H1 (cell line): ENCODE results near the gene LARP6. TPM values are rescaled to one million over a fixed set of nuclear protein-coding genes. Genes with fewer than 3 reads are reported as not detected.

Source experiments
- CTCF ChIA-PET: fragments of 300-600 bp; sonication (Branson Sonifier 250); formaldehyde crosslinking; loops from one replicate; lab custom pipeline; 2021; ENCODE audit not compliant: partially characterized antibody; lab: Charles Lee
- POLR2A ChIA-PET: fragments of 300-600 bp; sonication (Branson Sonifier 250); formaldehyde crosslinking; loops from one replicate; lab custom pipeline; 2021; ENCODE audit warnings: inconsistent platforms; ENCODE audit not compliant: partially characterized antibody; lab: Charles Lee
- DNase-seq, 2 experiments: peaks; one replicate each; pipeline versions ENCODE4 v3.0.0 to v3.0.0-alpha.2; 2010 to 2022; ENCODE audit warnings: low spot score in 2 of 2, low read depth in 1 of 2, mixed read lengths in 1 of 2
- FAIRE-seq: peaks from 2 replicates; lab custom pipeline; 2011; peaks lifted over from hg19 to GRCh38; lab: Jason Lieb, UNC
- H2AFZ ChIP-seq: 2 replicates; pipeline ENCODE4 v1.8.1; 2012; ENCODE audit warnings: low read length, inconsistent platforms
- H2AK5ac ChIP-seq: 2 replicates; pipeline ENCODE4 v1.6.1; 2013; ENCODE audit warnings: low read depth, low read length
- H2BK120ac ChIP-seq: replicated peaks from 2 replicates; pipeline ENCODE3; 2013; ENCODE audit warnings: low read depth, low read length, inconsistent platforms
- H2BK12ac ChIP-seq: 2 replicates; pipeline ENCODE4 v1.6.1; 2013; ENCODE audit warnings: low read depth, low read length
- H2BK15ac ChIP-seq: 2 replicates; pipeline ENCODE4 v1.6.1; 2013; ENCODE audit warnings: low read length
- H2BK20ac ChIP-seq: 2 replicates; pipeline ENCODE4 v1.6.1; 2013; ENCODE audit warnings: low read length
- H2BK5ac ChIP-seq: 2 replicates; pipeline ENCODE4 v1.6.1; 2013; ENCODE audit warnings: low read depth, low read length
- H3K14ac ChIP-seq: 2 replicates; pipeline ENCODE4 v1.6.1; 2013; ENCODE audit warnings: inconsistent platforms; ENCODE audit not compliant: insufficient read length
- H3K18ac ChIP-seq: 2 replicates; pipeline ENCODE4 v1.6.1; 2013; ENCODE audit warnings: low read length; ENCODE audit errors: extremely low read depth
- H3K23ac ChIP-seq: 2 replicates; pipeline ENCODE4 v1.6.1; 2013; ENCODE audit warnings: inconsistent platforms; ENCODE audit not compliant: insufficient read length
- H3K23me2 ChIP-seq: 2 replicates; pipeline ENCODE4 v1.6.1; 2013; ENCODE audit warnings: low read depth, low read length
- H3K27ac ChIP-seq: 2 replicates; pipeline ENCODE4 v1.6.1; 2011; ENCODE audit warnings: low read depth, low read length, inconsistent platforms
- H3K27me3 ChIP-seq, 4 experiments: replicated peaks in 1 of 4; 1 replicate in 1 of 4; 2 replicates in 3 of 4; pipeline versions ENCODE4 v1.6.1 to v1.8.1; 2011 to 2013; ENCODE audit warnings: low read length in 3 of 4, mild to moderate bottlenecking in 3 of 4, inconsistent platforms in 2 of 4, mixed read lengths in 2 of 4, moderate library complexity in 1 of 4; ENCODE audit not compliant: control insufficient read depth in 3 of 4, insufficient read depth in 3 of 4; ENCODE audit errors: extremely low read depth in 1 of 4
- H3K36me3 ChIP-seq, 4 experiments: 2 replicates each; pipeline versions ENCODE4 v1.6.1 to v1.8.1; 2011 to 2013; ENCODE audit warnings: mild to moderate bottlenecking in 4 of 4, low read length in 3 of 4, moderate library complexity in 2 of 4, control low read depth in 1 of 4, inconsistent platforms in 1 of 4; ENCODE audit not compliant: insufficient read depth in 4 of 4, control insufficient read depth in 2 of 4
- H3K4ac ChIP-seq: replicated peaks from 2 replicates; pipeline ENCODE3; 2013; ENCODE audit warnings: low read length, low read depth, mixed read lengths, inconsistent platforms; ENCODE audit not compliant: insufficient read length
- H3K4me1 ChIP-seq, 4 experiments: replicated peaks in 1 of 4; 1 replicate in 1 of 4; 2 replicates in 3 of 4; pipeline versions ENCODE4 v1.6.1 to v1.8.1; 2011 to 2013; ENCODE audit warnings: low read length in 3 of 4, inconsistent platforms in 2 of 4, mixed read lengths in 1 of 4; ENCODE audit not compliant: insufficient read depth in 4 of 4, control insufficient read depth in 3 of 4
- H3K4me2 ChIP-seq, 2 experiments: 2 replicates each; pipeline versions ENCODE4 v1.6.1 to v1.8.1; 2011 to 2013; ENCODE audit warnings: low read depth in 2 of 2, low read length in 2 of 2, control low read depth in 1 of 2, inconsistent platforms in 1 of 2, mild to moderate bottlenecking in 1 of 2; ENCODE audit not compliant: insufficient read depth in 1 of 2
- H3K4me3 ChIP-seq, 4 experiments: fragments of 200-600, 300-600 bp in 1 of 4; sonication (generic), shearing (Covaris generic), sonication (Bioruptor Twin) in 1 of 4; 2 replicates each; pipeline versions ENCODE4 v1.5.1 to v1.8.1; 2011 to 2016; ENCODE audit warnings: low read length in 4 of 4, low read depth in 3 of 4, control low read depth in 2 of 4, inconsistent platforms in 2 of 4, mild to moderate bottlenecking in 2 of 4, mixed read lengths in 1 of 4, moderate library complexity in 1 of 4; ENCODE audit not compliant: insufficient read depth in 2 of 4; ENCODE audit errors: extremely low read depth in 1 of 4
- H3K56ac ChIP-seq: replicated peaks from 2 replicates; pipeline ENCODE3; 2013; ENCODE audit warnings: low read depth, mild to moderate bottlenecking, mixed read lengths, low read length, inconsistent platforms; ENCODE audit not compliant: insufficient read length
- H3K79me1 ChIP-seq: 2 replicates; pipeline ENCODE4 v1.6.1; 2013; ENCODE audit warnings: low read depth, low read length, control low read depth
- H3K79me2 ChIP-seq, 2 experiments: 2 replicates each; pipeline versions ENCODE4 v1.6.1 to v1.8.1; 2012 to 2013; ENCODE audit warnings: low read length in 2 of 2, mild to moderate bottlenecking in 2 of 2, inconsistent platforms in 1 of 2; ENCODE audit not compliant: insufficient read depth in 2 of 2, control insufficient read depth in 1 of 2
- H3K9ac ChIP-seq, 4 experiments: replicated peaks in 1 of 4; 1 replicate in 1 of 4; 2 replicates in 3 of 4; pipeline versions ENCODE4 v1.6.1 to v1.8.1; 2011 to 2013; ENCODE audit warnings: low read depth in 3 of 4, low read length in 3 of 4, control low read depth in 2 of 4, mild to moderate bottlenecking in 2 of 4, moderate library complexity in 2 of 4, inconsistent platforms in 1 of 4; ENCODE audit errors: extremely low read depth in 1 of 4
- H3K9me3 ChIP-seq, 2 experiments: 2 replicates each; pipeline versions ENCODE4 v1.6.1 to v1.8.1; 2012 to 2013; ENCODE audit warnings: mild to moderate bottlenecking in 2 of 2, moderate library complexity in 2 of 2, control low read depth in 1 of 2, inconsistent platforms in 1 of 2, low read depth in 1 of 2, low read length in 1 of 2, mixed read lengths in 1 of 2; ENCODE audit not compliant: insufficient read depth in 2 of 2
- H4K20me1 ChIP-seq, 2 experiments: replicated peaks in 1 of 2; 2 replicates each; pipeline versions ENCODE3 to v1.8.1; 2011 to 2013; ENCODE audit warnings: inconsistent platforms in 2 of 2, low read length in 2 of 2, mild to moderate bottlenecking in 1 of 2; ENCODE audit not compliant: insufficient read depth in 2 of 2, control insufficient read depth in 1 of 2
- H4K5ac ChIP-seq: 2 replicates; pipeline ENCODE4 v1.6.1; 2013; ENCODE audit warnings: low read length, low read depth, mixed read lengths, inconsistent platforms; ENCODE audit not compliant: insufficient read length
- H4K8ac ChIP-seq: 2 replicates; pipeline ENCODE4 v1.8.0; 2013; ENCODE audit warnings: mild to moderate bottlenecking, moderate library complexity, low read length, inconsistent platforms; ENCODE audit not compliant: insufficient read depth; ENCODE audit errors: extremely low read depth
- H4K91ac ChIP-seq: replicated peaks from 2 replicates; pipeline ENCODE3; 2013; ENCODE audit warnings: low read length, mixed read lengths, inconsistent platforms; ENCODE audit not compliant: insufficient read length
- CTBP2 ChIP-seq: IDR thresholded peaks from 2 replicates; pipeline ENCODE4 v1.7.0; 2011; ENCODE audit warnings: borderline replicate concordance, mild to moderate bottlenecking, moderate library complexity, mixed read lengths, low read length; ENCODE audit not compliant: insufficient read depth, insufficient read length
- MAFK ChIP-seq: IDR thresholded peaks from 2 replicates; pipeline ENCODE4 v1.6.1; 2012; ENCODE audit warnings: low read depth, mild to moderate bottlenecking, improper control_type of control experiment, low read length
- POLR2A ChIP-seq, 2 experiments: IDR thresholded peaks; 1 replicate in 1 of 2; 2 replicates in 1 of 2; pipeline ENCODE4 v1.6.1; 2011; ENCODE audit warnings: low read depth in 2 of 2, low read length in 2 of 2, mild to moderate bottlenecking in 2 of 2; ENCODE audit errors: control extremely low read depth in 1 of 2
- POU5F1 ChIP-seq: IDR thresholded peaks from 2 replicates; pipeline ENCODE4 v1.6.1; 2011; ENCODE audit warnings: low read depth, mild to moderate bottlenecking, low read length, moderate library complexity
- SIN3A ChIP-seq, 2 experiments: IDR thresholded peaks in 1 of 2; conservative IDR thresholded peaks in 1 of 2; 2 replicates each; pipeline ENCODE4 v1.6.1; 2011 to 2012; ENCODE audit warnings: low read length in 2 of 2, improper control_type of control experiment in 1 of 2, low read depth in 1 of 2, mild to moderate bottlenecking in 1 of 2
- SUZ12 ChIP-seq: fragments of 200-600 bp; sonication (generic); IDR thresholded peaks from 2 replicates; pipeline ENCODE4 v1.6.1; 2012; ENCODE audit warnings: mild to moderate bottlenecking, inconsistent platforms, low read length, moderate library complexity, mixed read lengths
- TCF12 ChIP-seq: IDR thresholded peaks from 2 replicates; pipeline ENCODE4 v1.6.1; 2011; ENCODE audit warnings: low read depth, mild to moderate bottlenecking, low read length
- WGBS, 2 experiments: shearing (Covaris generic) in 1 of 2; methylation state at CpG; one replicate each; pipeline versions ENCODE4 v1.1.6 to v1.1.7; 2013 to 2015; ENCODE audit warnings: low lambda C conversion rate in 2 of 2, mixed read lengths in 2 of 2, inconsistent platforms in 1 of 2, low coverage in 1 of 2, missing lambda C conversion rate in 1 of 2; ENCODE audit not compliant: insufficient replicate concordance in 2 of 2, insufficient coverage in 1 of 2, insufficient read length in 1 of 2; ENCODE audit errors: extremely low coverage in 1 of 2, missing lambda C conversion rate in 1 of 2; 5-methylcytosine and 5-hydroxymethylcytosine counted together
- polyA plus RNA-seq, 7 experiments: library from polyadenylated mRNA; depleted of rRNA in 3 of 7; stranded (reverse) in 5 of 7; unstranded in 2 of 7; fragments of >200 nt in 5 of 7; fragments of 200-250 nt in 2 of 7; gene quantifications; 1 replicate in 5 of 7; 2 replicates in 1 of 7; 4 replicates in 1 of 7; pipeline versions ENCODE4 v1.2.1 to v1.2.3, GENCODE V29; 2011 to 2013; ENCODE audit warnings: missing spikeins in 2 of 7, mixed read lengths in 2 of 7
- total RNA-seq: library from RNA; stranded (reverse); fragmentation: NEBNext Ultra II Directional; extraction: Animal tissue kit (Norgen Biotek cat#: 25700); gene quantifications from 2 replicates; pipeline ENCODE4 v1.2.1, GENCODE V29; 2021
- TF ChIP-seq, protein P1 (sequence below): IDR thresholded peaks from 2 replicates; pipeline ENCODE4 v1.6.1; 2011; ENCODE audit warnings: low read depth, mild to moderate bottlenecking, low read length; ENCODE audit not compliant: insufficient read depth

LARP6 gene
- total and polyA plus RNA-seq, 2 of the 8 experiments (the other 6 are each of a cell fraction or from before 2014, with no cell fraction given), result 21.0 to 24.7 TPM

DNA sequence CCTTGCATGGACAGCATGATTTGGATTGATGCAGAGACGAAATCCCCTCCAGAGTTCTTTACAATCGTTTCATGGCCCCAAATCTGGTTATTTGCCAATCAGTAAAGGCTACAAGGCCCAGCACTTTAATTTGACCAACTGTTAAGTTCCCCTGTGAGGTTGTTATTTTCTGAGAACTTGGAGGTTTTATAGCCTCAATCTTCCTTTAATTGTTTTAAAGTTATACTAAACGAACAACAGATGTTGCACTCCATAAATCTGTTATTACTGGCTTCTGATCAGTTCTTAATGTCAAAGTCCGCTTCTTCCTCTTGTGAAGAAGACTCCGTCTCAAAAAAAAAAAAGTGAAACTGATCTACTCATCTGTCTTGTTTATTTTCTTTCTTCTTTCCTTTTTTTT, 30.8 kb downstream of the LARP6 start:
- WGBS, 2 experiments, result 82% methylated on average over 5 of the region's 5 CpGs; no CpG with 5 or more reads in 1 of the 2 experiments
- H4K91ac ChIP-seq, result no peak overlapping the region
- H2BK20ac ChIP-seq, result no peak overlapping the region
- H3K56ac ChIP-seq, result no peak overlapping the region
- no peak for DNase-seq
- no peak for FAIRE-seq
- H3K4me3 ChIP-seq, result no peak overlapping the region
- H3K14ac ChIP-seq, result no peak overlapping the region
- H2BK15ac ChIP-seq, result no peak overlapping the region
- no peak overlapping the region for H2BK5ac ChIP-seq
- H3K27me3 ChIP-seq, result no peaks in the 10 kb centered on the region
- no peak overlapping the region for H2AFZ ChIP-seq
- no peak overlapping the region for H2BK12ac ChIP-seq
- H3K18ac ChIP-seq, result no peak overlapping the region
- no peak overlapping the region for H3K4me2 ChIP-seq
- POLR2A ChIA-PET, result no interaction called here
- H3K79me1 ChIP-seq, result no peaks in the 10 kb centered on the region
- H3K79me2 ChIP-seq, result no peaks in the 10 kb centered on the region
- no peak overlapping the region for H3K4ac ChIP-seq
- no peak overlapping the region for H2BK120ac ChIP-seq
- no peak overlapping the region for H3K27ac ChIP-seq
- no peak overlapping the region for H3K23ac ChIP-seq
- no peaks in the 10 kb centered on the region for H3K23me2 ChIP-seq
- no peak overlapping the region for H2AK5ac ChIP-seq
- CTCF ChIA-PET, result interaction anchor here (2.3 kb wide), 1 partner anchor 11 kb away, joined by 11 read pairs; no protein-coding TSS in a partner anchor
- H4K5ac ChIP-seq, result no peak overlapping the region
- no peaks in the 10 kb centered on the region; a peak in 1 of 4 replicates for H3K9me3 ChIP-seq
- no peak overlapping the region for H4K8ac ChIP-seq
- no peaks in the 10 kb centered on the region for H4K20me1 ChIP-seq
- H3K36me3 ChIP-seq, result no peaks in the 10 kb centered on the region
- H3K4me1 ChIP-seq, result no peaks in the 10 kb centered on the region
- H3K9ac ChIP-seq, result no peak overlapping the region
- TF ChIP-seq TCF12 (no peak), MAFK (no peak), SIN3A (conservative IDR thresholded peaks at IDR 0.05 in 1 of 2, IDR thresholded peaks at IDR 0.05 in 1 of 2; ENCODE audit: low read depth in 1 of 2, low read length in 2 of 2) (no peak), CTBP2 (no peak), POLR2A (IDR thresholded peaks at IDR 0.05; ENCODE audit: control extremely low read depth in 1 of 2, low read depth in 2 of 2, low read length in 2 of 2) (no peak), SUZ12 (no peak), POU5F1 (no peak)
- TF ChIP-seq, protein P1, sequence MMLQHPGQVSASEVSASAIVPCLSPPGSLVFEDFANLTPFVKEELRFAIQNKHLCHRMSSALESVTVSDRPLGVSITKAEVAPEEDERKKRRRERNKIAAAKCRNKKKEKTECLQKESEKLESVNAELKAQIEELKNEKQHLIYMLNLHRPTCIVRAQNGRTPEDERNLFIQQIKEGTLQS, result no peak
